IMR-90 (cell line): ENCODE results near the gene LAMB1. TPM values are rescaled to one million over a fixed set of nuclear protein-coding genes. Genes with fewer than 3 reads are reported as not detected.

Source experiments
- ATAC-seq: fragments of 200-7000 bp; cut with Tn5 transposase; 2 replicates; pipeline ENCODE4 v1.9.1; 2020; ENCODE audit warnings: low read depth, mild to moderate bottlenecking, moderate library complexity
- BruUV-seq: library from RNA; stranded (reverse); fragments of 400-500 nt; replicated peaks from 2 replicates; lab custom pipeline; 2021; lab: Mats Ljungman, UMichigan
- CTCF ChIA-PET: fragments of 300-600 bp; formaldehyde crosslinking; extraction: SDS; loops from one replicate; lab custom pipeline; 2021; ENCODE audit warnings: antibody characterized with exemption; lab: Yijun Ruan, JAX
- POLR2A ChIA-PET: fragments of 300-600 bp; sonication (Branson Sonifier 250); formaldehyde crosslinking; loops from one replicate; lab custom pipeline; 2022; ENCODE audit warnings: antibody characterized with exemption; ENCODE audit not compliant: unreplicated experiment; lab: Charles Lee
- DNase-seq: peaks from one replicate; pipeline ENCODE4 v3.0.0; 2013
- H2AFZ ChIP-seq: replicated peaks from 2 replicates; pipeline ENCODE3; 2013; ENCODE audit warnings: low read length, mild to moderate bottlenecking; ENCODE audit not compliant: poor library complexity
- H2AK5ac ChIP-seq: 2 replicates; pipeline ENCODE4 v1.6.1; 2013; ENCODE audit warnings: low read depth, low read length, inconsistent platforms
- H2AK9ac ChIP-seq: replicated peaks from 2 replicates; pipeline ENCODE3; 2013; ENCODE audit warnings: mild to moderate bottlenecking, low read depth, low read length, moderate library complexity; ENCODE audit not compliant: poor library complexity
- H2BK120ac ChIP-seq: 2 replicates; pipeline ENCODE4 v1.6.1; 2013; ENCODE audit warnings: low read depth, low read length, inconsistent platforms
- H2BK15ac ChIP-seq: 3 replicates; pipeline ENCODE4 v1.6.1; 2013; ENCODE audit warnings: low read depth, low read length, inconsistent platforms
- H2BK20ac ChIP-seq: 2 replicates; pipeline ENCODE4 v1.6.1; 2013; ENCODE audit warnings: low read depth, mild to moderate bottlenecking, inconsistent platforms, low read length, moderate library complexity
- H2BK5ac ChIP-seq: 2 replicates; pipeline ENCODE4 v1.6.1; 2013; ENCODE audit warnings: mild to moderate bottlenecking, low read depth, low read length, inconsistent platforms; ENCODE audit not compliant: poor library complexity, severe bottlenecking
- H3K14ac ChIP-seq: replicated peaks from 2 replicates; pipeline ENCODE4 v1.6.1; 2013; ENCODE audit warnings: low read depth, low read length, inconsistent platforms
- H3K18ac ChIP-seq: 2 replicates; pipeline ENCODE4 v1.6.1; 2013; ENCODE audit warnings: low read depth, low read length, control low read depth
- H3K23ac ChIP-seq: 2 replicates; pipeline ENCODE4 v1.6.1; 2013; ENCODE audit warnings: low read depth, low read length, inconsistent platforms
- H3K27ac ChIP-seq: 2 replicates; pipeline ENCODE4 v1.5.1; 2013; ENCODE audit warnings: mild to moderate bottlenecking, control low read depth, low read length; ENCODE audit not compliant: insufficient read depth
- H3K27me3 ChIP-seq: 2 replicates; pipeline ENCODE4 v1.6.1; 2013; ENCODE audit warnings: low read length; ENCODE audit not compliant: control insufficient read depth, insufficient read depth
- H3K36me3 ChIP-seq: 2 replicates; pipeline ENCODE4 v1.6.1; 2013; ENCODE audit warnings: low read length, mixed read lengths; ENCODE audit not compliant: control insufficient read depth, insufficient read depth
- H3K4ac ChIP-seq: 2 replicates; pipeline ENCODE4 v1.6.1; 2013; ENCODE audit warnings: low read depth, low read length, inconsistent platforms
- H3K4me1 ChIP-seq: 2 replicates; pipeline ENCODE4 v1.6.1; 2013; ENCODE audit warnings: low read length, mixed read lengths; ENCODE audit not compliant: control insufficient read depth, insufficient read depth
- H3K4me2 ChIP-seq: 2 replicates; pipeline ENCODE4 v1.6.1; 2013; ENCODE audit warnings: low read depth, mild to moderate bottlenecking, control low read depth, low read length, moderate library complexity
- H3K4me3 ChIP-seq: 2 replicates; pipeline ENCODE4 v1.5.1; 2013; ENCODE audit warnings: low read depth, mild to moderate bottlenecking, control low read depth, low read length, moderate library complexity; ENCODE audit not compliant: insufficient read depth
- H3K56ac ChIP-seq: 2 replicates; pipeline ENCODE4 v1.6.1; 2013; ENCODE audit warnings: low read length, inconsistent platforms; ENCODE audit not compliant: insufficient read depth; ENCODE audit errors: extremely low read depth
- H3K79me1 ChIP-seq, 2 experiments: 2 replicates each; pipeline ENCODE4 v1.6.1; 2013; ENCODE audit warnings: low read length in 2 of 2, inconsistent platforms in 1 of 2, low read depth in 1 of 2
- H3K9ac ChIP-seq: 2 replicates; pipeline ENCODE4 v1.6.1; 2013; ENCODE audit warnings: low read depth, low read length, control low read depth
- H3K9me1 ChIP-seq: 2 replicates; pipeline ENCODE4 v1.6.1; 2013; ENCODE audit warnings: low read length, inconsistent platforms; ENCODE audit not compliant: insufficient read depth
- H3K9me3 ChIP-seq: 2 replicates; pipeline ENCODE4 v1.6.1; 2013; ENCODE audit warnings: low read length; ENCODE audit not compliant: control insufficient read depth, insufficient read depth
- H4K20me1 ChIP-seq: 2 replicates; pipeline ENCODE4 v1.6.1; 2013; ENCODE audit warnings: low read length, inconsistent platforms; ENCODE audit not compliant: insufficient read depth
- H4K5ac ChIP-seq: 2 replicates; pipeline ENCODE4 v1.6.1; 2013; ENCODE audit warnings: mild to moderate bottlenecking, low read depth, low read length, control low read depth
- H4K8ac ChIP-seq, 2 experiments: 2 replicates each; pipeline ENCODE4 v1.6.1; 2013; ENCODE audit warnings: low read depth in 2 of 2, low read length in 2 of 2, control low read depth in 1 of 2, inconsistent platforms in 1 of 2
- H4K91ac ChIP-seq: 2 replicates; pipeline ENCODE4 v1.6.1; 2013; ENCODE audit warnings: low read depth, low read length, inconsistent platforms; ENCODE audit not compliant: insufficient read depth
- BHLHE40 ChIP-seq: fragments of 150-350 bp; IDR thresholded peaks from 2 replicates; pipeline ENCODE4 v1.6.1; 2016; ENCODE audit warnings: mild to moderate bottlenecking, low read depth, low read length
- CEBPB ChIP-seq: IDR thresholded peaks from 2 replicates; pipeline ENCODE4 v1.6.1; 2012; ENCODE audit warnings: low read depth, low read length, improper control_type of control experiment
- CHD1 ChIP-seq: IDR thresholded peaks from 2 replicates; pipeline ENCODE4 v1.6.1; 2012; ENCODE audit warnings: low read depth, low read length, improper control_type of control experiment
- CTCF ChIP-seq: conservative IDR thresholded peaks from 2 replicates; pipeline ENCODE4 v1.5.1; 2012; ENCODE audit warnings: mild to moderate bottlenecking, low read depth, low read length, improper control_type of control experiment
- FOS ChIP-seq: fragments of 150-350 bp; IDR thresholded peaks from 2 replicates; pipeline ENCODE4 v1.6.1; 2016; ENCODE audit warnings: low read depth, low read length
- MAFK ChIP-seq: IDR thresholded peaks from 2 replicates; pipeline ENCODE4 v1.6.1; 2012; ENCODE audit warnings: low read depth, low read length, improper control_type of control experiment
- MAZ ChIP-seq: IDR thresholded peaks from 2 replicates; pipeline ENCODE4 v1.6.1; 2012; ENCODE audit warnings: low read depth, mild to moderate bottlenecking, low read length, improper control_type of control experiment, moderate library complexity, borderline replicate concordance
- MXI1 ChIP-seq: IDR thresholded peaks from 2 replicates; pipeline ENCODE4 v1.6.1; 2012; ENCODE audit warnings: low read depth, mild to moderate bottlenecking, low read length, moderate library complexity, borderline replicate concordance
- NFE2L2 ChIP-seq: fragments of 150-350 bp; IDR thresholded peaks from 2 replicates; pipeline ENCODE4 v1.6.1; 2016; ENCODE audit warnings: low read depth, mild to moderate bottlenecking, low read length
- POLR2A ChIP-seq: IDR thresholded peaks from 2 replicates; pipeline ENCODE4 v1.6.1; 2012; ENCODE audit warnings: mild to moderate bottlenecking, low read depth, low read length
- RAD21 ChIP-seq: IDR thresholded peaks from 2 replicates; pipeline ENCODE4 v1.6.1; 2012; ENCODE audit warnings: low read length, improper control_type of control experiment
- RCOR1 ChIP-seq: IDR thresholded peaks from 2 replicates; pipeline ENCODE4 v1.6.1; 2012; ENCODE audit warnings: mild to moderate bottlenecking, low read length, improper control_type of control experiment; ENCODE audit not compliant: insufficient replicate concordance
- RFX5 ChIP-seq: IDR thresholded peaks from 2 replicates; pipeline ENCODE4 v1.8.0; 2012; ENCODE audit warnings: low read depth, mild to moderate bottlenecking, low read length, moderate library complexity
- SMC3 ChIP-seq: fragments of 150-350 bp; IDR thresholded peaks from 2 replicates; pipeline ENCODE4 v1.6.1; 2016; ENCODE audit warnings: low read depth, mild to moderate bottlenecking, antibody characterized with exemption, low read length, moderate library complexity
- USF2 ChIP-seq: fragments of 150-350 bp; IDR thresholded peaks from 2 replicates; pipeline ENCODE4 v1.6.1; 2017; ENCODE audit warnings: mild to moderate bottlenecking, antibody characterized with exemption, low read length, low read depth
- WGBS, 2 experiments: methylation state at CpG; one replicate each; pipeline versions ENCODE4 v1.1.5 to v1.1.7; 2013; ENCODE audit warnings: missing lambda C conversion rate in 2 of 2; ENCODE audit not compliant: insufficient read length in 1 of 2; ENCODE audit errors: extremely low coverage in 2 of 2; 5-methylcytosine and 5-hydroxymethylcytosine counted together
- dilution Hi-C: fragments of 300-500 bp; cut with HindIII; formaldehyde crosslinking; loops from one replicate; pipeline ENCODE4 v1.14.3; 2018; ENCODE audit warnings: low sequenced_read_pairs; ENCODE audit not compliant: unreplicated experiment
- in situ Hi-C: fragments of 300-500 bp; cut with MboI; formaldehyde crosslinking; loops from 3 replicates; pipeline ENCODE4 v1.14.3; 2019; ENCODE audit warnings: low sequenced_read_pairs, inconsistent platforms, mixed read lengths
- intact Hi-C: fragments of 100-400 bp; cut with micrococcal nuclease; formaldehyde crosslinking; loops from 2 replicates; pipeline ENCODE4 v1.10.0; 2022
- polyA plus RNA-seq, 3 experiments: library from polyadenylated mRNA; depleted of rRNA; stranded (reverse); fragments of >200 nt; gene quantifications; 2 replicates each; pipeline ENCODE4 v1.2.3, GENCODE V29; 2012; ENCODE audit warnings: low replicate concordance in 1 of 3
- total RNA-seq: library from RNA; depleted of rRNA; stranded (reverse); fragments of >200 nt; gene quantifications from 2 replicates; pipeline ENCODE4 v1.2.3, GENCODE V29; 2012

LAMB1 gene
- total and polyA plus RNA-seq, 2 of the 4 experiments (the other 2 are of a cell fraction), result 114 to 117 TPM

DNA sequence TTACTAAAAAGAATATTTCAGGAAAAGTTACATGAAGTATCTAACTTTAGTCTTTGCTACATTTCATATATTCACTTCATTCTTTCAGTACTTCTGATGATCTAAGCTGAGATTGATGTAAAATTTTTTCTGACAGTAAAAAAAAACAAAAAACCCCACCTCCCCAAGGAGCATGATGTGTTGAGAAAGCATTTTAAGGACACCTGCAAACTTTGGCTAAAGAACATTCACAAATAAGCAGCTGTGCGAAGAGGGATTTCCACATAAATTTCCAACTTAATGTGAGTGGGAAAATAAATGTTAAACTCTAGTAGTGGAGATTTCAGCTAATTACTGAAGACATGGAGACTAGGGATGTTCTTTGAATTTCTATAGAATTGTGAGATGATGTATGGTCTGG, 76.5 kb downstream of the LAMB1 start:
- peaks cover 50% of the 10 kb centered on the region for H3K36me3 ChIP-seq
- no peak overlapping the region for H2BK5ac ChIP-seq
- no peak overlapping the region for H3K27ac ChIP-seq
- CTCF ChIA-PET, result interaction anchor here (0.6 kb wide), 1 partner anchor 74 kb away, joined by 5 read pairs; no protein-coding TSS in a partner anchor
- H2AK9ac ChIP-seq, result no peak overlapping the region
- H3K9me1 ChIP-seq, result no peaks in the 10 kb centered on the region; the same call in 1 of the 2 replicates
- no peak for TF ChIP-seq POLR2A
- TF ChIP-seq SMC3, result no peak
- no peak for TF ChIP-seq USF2
- TF ChIP-seq NFE2L2, result no peak
- TF ChIP-seq CTCF, result no peak
- no peak for TF ChIP-seq MXI1
- TF ChIP-seq MAZ, result no peak
- no peak for TF ChIP-seq BHLHE40
- TF ChIP-seq RCOR1, result no peak
- no peak for TF ChIP-seq CEBPB
- TF ChIP-seq FOS, result no peak
- TF ChIP-seq RAD21, result no peak
- TF ChIP-seq MAFK, result no peak
- no peak for TF ChIP-seq CHD1
- no peak for TF ChIP-seq RFX5
- intact Hi-C loops, result no loop called here
- H3K4ac ChIP-seq, result no peak overlapping the region
- H2BK15ac ChIP-seq, result no peak overlapping the region
- no peak overlapping the region for H3K56ac ChIP-seq
- H2AK5ac ChIP-seq, result no peak overlapping the region
- no peak overlapping the region for H4K5ac ChIP-seq
- no peak overlapping the region for H3K14ac ChIP-seq
- no peak overlapping the region for H4K8ac ChIP-seq
- 0 out of 2 replicates have a peak, but pooled peaks cover 2% of the 10 kb centered on the region for H3K4me1 ChIP-seq
- WGBS, 2 experiments, result no CpG with 5 or more reads among the region's 1 CpG
- H3K79me1 ChIP-seq, result peaks cover 8 to 11% of the 10 kb centered on the region in 2 experiments
- H3K9me3 ChIP-seq, result no peaks in the 10 kb centered on the region
- POLR2A ChIA-PET, result no interaction called here
- ATAC-seq (no peak), DNase-seq (no peak)
- no peak overlapping the region for H3K9ac ChIP-seq
- H3K4me2 ChIP-seq, result no peak overlapping the region
- H4K91ac ChIP-seq, result no peak overlapping the region
- H3K23ac ChIP-seq, result no peak overlapping the region
- no peak overlapping the region for H2BK120ac ChIP-seq
- no peak overlapping the region for H3K4me3 ChIP-seq
- BruUV-seq, result no TSS peak
- no peak overlapping the region for H2AFZ ChIP-seq
- H4K20me1 ChIP-seq, result no peaks in the 10 kb centered on the region
- dilution Hi-C loops, result no loop called here
- no peaks in the 10 kb centered on the region for H3K27me3 ChIP-seq
- no peak overlapping the region for H2BK20ac ChIP-seq
- in situ Hi-C loops, result no loop called here
- H3K18ac ChIP-seq, result no peak overlapping the region
